RWPE2 (cell line): Measurements from ENCODE around the gene PTCH2.

Experiments used
- ATAC-seq: fragments of 200-7000 bp; cut with Tn5 transposase; 3 replicates; pipeline ENCODE4 v1.9.1; 2021; ENCODE audit warnings: low read depth
- DNase-seq: peaks from one replicate; pipeline ENCODE4 v3.0.0-alpha.2; 2020; ENCODE audit warnings: low spot score
- H3K27ac ChIP-seq: fragments of 450-650 bp; 2 replicates; pipeline ENCODE4 v1.5.1; 2017; ENCODE audit warnings: mild to moderate bottlenecking; ENCODE audit not compliant: poor library complexity, severe bottlenecking
- H3K27me3 ChIP-seq: fragments of 250-450 bp; sonication (Bioruptor Pico); 2 replicates; pipeline ENCODE4 v1.5.1; 2021; ENCODE audit warnings: mild to moderate bottlenecking, moderate library complexity; ENCODE audit not compliant: insufficient read depth, poor library complexity, severe bottlenecking
- H3K36me3 ChIP-seq: fragments of 250-450 bp; sonication (Bioruptor Pico); 2 replicates; pipeline ENCODE4 v1.5.1; 2020; ENCODE audit warnings: low read depth, mild to moderate bottlenecking, moderate library complexity
- H3K4me1 ChIP-seq: fragments of 250-450 bp; sonication (Bioruptor Pico); 2 replicates; pipeline ENCODE4 v1.5.1; 2021; ENCODE audit warnings: mild to moderate bottlenecking, moderate library complexity; ENCODE audit not compliant: insufficient read depth, poor library complexity, severe bottlenecking
- H3K4me3 ChIP-seq: fragments of 250-450 bp; sonication (Bioruptor Pico); 2 replicates; pipeline ENCODE4 v1.5.1; 2021; ENCODE audit warnings: mild to moderate bottlenecking, moderate library complexity; ENCODE audit not compliant: severe bottlenecking
- H3K9me3 ChIP-seq: fragments of 250-450 bp; sonication (Bioruptor Pico); 2 replicates; pipeline ENCODE4 v1.5.1; 2021; ENCODE audit warnings: mild to moderate bottlenecking, moderate library complexity; ENCODE audit not compliant: severe bottlenecking
- TF ChIP-seq, protein P1 (sequence below): fragments of 450-650 bp; IDR thresholded peaks from one replicate; pipeline ENCODE4 v1.5.1; 2017; ENCODE audit warnings: mild to moderate bottlenecking, moderate library complexity; ENCODE audit not compliant: poor library complexity, severe bottlenecking

The PTCH2 gene

DNA sequence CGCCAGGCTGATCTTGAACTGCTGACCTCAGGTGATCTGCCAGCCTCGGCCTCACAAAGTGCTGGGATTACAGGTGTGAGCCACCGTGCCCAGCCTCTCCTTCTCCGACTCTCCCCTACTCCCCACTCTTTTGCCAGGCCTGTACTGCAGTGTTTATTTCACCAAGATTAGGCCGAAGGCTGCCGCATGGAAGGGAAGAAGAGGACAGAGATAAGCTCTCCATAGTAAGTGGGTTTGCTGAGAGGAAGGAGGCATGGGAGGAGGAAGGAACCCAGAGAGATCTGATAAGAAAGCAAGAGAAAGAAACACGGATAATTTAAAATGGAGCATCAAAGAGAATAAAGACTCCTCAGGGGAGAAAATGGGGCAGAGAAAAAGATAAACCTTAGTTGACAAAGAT is 8.7 kb downstream of the PTCH2 start:
- Histone ChIP-seq H3K36me3 (no peaks in the 10 kb centered on the region), H3K27me3 (no peaks in the 10 kb centered on the region), H3K4me3 (no peak overlapping the region), H3K4me1 (no peaks in the 10 kb centered on the region), H3K9me3 (no peaks in the 10 kb centered on the region), H3K27ac (no peak overlapping the region)
- DNase-seq (no peak), ATAC-seq (no peak)
- TF ChIP-seq, protein P1, sequence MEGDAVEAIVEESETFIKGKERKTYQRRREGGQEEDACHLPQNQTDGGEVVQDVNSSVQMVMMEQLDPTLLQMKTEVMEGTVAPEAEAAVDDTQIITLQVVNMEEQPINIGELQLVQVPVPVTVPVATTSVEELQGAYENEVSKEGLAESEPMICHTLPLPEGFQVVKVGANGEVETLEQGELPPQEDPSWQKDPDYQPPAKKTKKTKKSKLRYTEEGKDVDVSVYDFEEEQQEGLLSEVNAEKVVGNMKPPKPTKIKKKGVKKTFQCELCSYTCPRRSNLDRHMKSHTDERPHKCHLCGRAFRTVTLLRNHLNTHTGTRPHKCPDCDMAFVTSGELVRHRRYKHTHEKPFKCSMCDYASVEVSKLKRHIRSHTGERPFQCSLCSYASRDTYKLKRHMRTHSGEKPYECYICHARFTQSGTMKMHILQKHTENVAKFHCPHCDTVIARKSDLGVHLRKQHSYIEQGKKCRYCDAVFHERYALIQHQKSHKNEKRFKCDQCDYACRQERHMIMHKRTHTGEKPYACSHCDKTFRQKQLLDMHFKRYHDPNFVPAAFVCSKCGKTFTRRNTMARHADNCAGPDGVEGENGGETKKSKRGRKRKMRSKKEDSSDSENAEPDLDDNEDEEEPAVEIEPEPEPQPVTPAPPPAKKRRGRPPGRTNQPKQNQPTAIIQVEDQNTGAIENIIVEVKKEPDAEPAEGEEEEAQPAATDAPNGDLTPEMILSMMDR, result no peak

DNA sequence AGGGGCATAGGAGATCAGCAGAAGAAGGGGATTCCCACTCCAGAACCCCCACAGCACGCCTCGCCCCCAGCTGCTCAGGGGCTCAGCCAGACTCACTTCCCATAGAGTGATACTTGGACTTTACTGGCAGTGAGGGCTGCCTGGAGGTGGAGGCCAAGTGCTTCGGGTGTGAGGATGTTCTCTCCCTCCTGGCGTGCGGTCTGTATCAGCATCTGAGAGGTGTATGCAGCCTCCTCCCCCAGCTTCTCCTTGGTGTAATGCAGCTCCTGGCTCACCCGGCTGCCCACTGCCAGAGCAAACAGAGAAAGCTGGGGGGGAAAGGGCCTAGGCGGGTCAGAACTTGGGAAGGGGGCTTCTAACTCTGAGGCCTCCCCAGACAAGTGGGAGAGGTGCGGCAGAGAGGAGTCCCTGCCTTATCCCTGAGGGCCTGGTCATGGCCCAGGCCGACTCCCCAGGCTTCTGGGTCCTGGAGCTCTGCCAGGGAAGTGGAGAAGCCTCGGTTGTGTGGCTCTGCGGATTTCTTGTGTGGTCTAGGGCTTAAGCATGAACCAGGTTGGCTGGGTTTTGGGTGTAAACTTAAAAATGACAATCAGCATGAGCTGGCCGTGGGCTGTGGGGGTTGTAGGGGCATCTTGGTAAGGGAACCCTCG is 10.9 kb downstream of the PTCH2 start:
- ATAC-seq (no peak), DNase-seq (no peak)
- H3K4me1 ChIP-seq, result no peaks in the 10 kb centered on the region

DNA sequence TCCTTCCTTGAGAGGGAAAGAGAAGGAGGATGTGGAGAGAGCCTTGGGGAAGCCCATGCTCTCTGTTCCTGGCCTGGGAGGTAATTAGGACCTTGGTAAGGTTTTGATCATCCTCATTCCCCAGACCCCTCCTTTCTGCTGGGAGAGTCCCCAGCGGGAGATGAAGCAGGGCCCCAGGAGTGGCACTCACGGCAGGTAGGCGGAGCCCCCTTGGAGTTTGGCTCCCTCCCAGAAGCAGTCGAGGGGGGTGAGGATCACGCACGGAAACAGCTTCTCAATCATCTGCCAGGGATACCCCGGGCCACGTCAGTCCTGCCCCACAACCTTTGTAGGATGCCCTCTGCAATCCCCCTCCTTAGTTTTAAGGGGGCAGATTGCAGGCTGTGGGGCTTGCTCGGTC is 11.5 kb downstream of the PTCH2 start:
- TF ChIP-seq, protein P1, result no peak
- Histone ChIP-seq H3K4me1 (no peaks in the 10 kb centered on the region), H3K4me3 (no peak overlapping the region), H3K27me3 (no peaks in the 10 kb centered on the region), H3K9me3 (no peaks in the 10 kb centered on the region), H3K27ac (no peak overlapping the region), H3K36me3 (no peaks in the 10 kb centered on the region)
- no peak for ATAC-seq
- DNase-seq, result no peak

More for the DNA sequence above, 10.9 kb downstream of the PTCH2 start:
- H3K4me3 ChIP-seq, result no peak overlapping the region
- TF ChIP-seq, protein P1, result no peak
- H3K36me3 ChIP-seq, result no peaks in the 10 kb centered on the region
- H3K27me3 ChIP-seq, result no peaks in the 10 kb centered on the region
- H3K27ac ChIP-seq, result no peak overlapping the region
- no peaks in the 10 kb centered on the region for H3K9me3 ChIP-seq

DNA sequence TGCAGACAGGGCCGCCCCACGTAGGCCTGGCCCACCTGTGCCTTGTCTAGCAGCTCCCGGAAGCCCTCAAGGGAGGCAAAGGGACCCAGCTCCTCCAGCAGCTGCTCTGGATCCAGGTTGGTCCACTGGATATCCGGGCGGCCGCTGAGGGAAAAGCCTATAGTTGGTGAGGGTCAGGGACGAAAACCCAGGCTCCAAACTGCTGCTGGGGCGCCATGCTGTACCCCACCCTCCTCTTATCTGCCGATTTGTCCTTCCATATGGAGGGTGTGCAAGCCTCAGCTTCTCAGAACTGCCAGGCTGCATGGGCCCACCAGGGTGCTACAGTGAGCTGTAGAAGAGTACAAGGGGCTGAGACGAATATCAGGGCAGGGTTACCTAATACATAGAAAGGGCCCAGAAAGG is 12.2 kb downstream of the PTCH2 start:
- Histone ChIP-seq H3K27ac (no peak overlapping the region), H3K27me3 (no peaks in the 10 kb centered on the region), H3K4me3 (no peak overlapping the region), H3K36me3 (no peaks in the 10 kb centered on the region), H3K9me3 (no peaks in the 10 kb centered on the region), H3K4me1 (no peaks in the 10 kb centered on the region)
- ATAC-seq, result no peak
- no peak for DNase-seq
- TF ChIP-seq, protein P1, result no peak
